Cerebellar nuclear complex (tissue), 1 donor: ENCODE data around the gene MIDN.
"Not testable (repeated sequence)": the region's sequence is repeated elsewhere in the genome, so short reads cannot be mapped to it uniquely, and the experiment has no call there.

ENCODE experiments used
- DNase-seq, 2 experiments: peaks; one replicate each; lab custom pipeline; 2025; lab: John Stamatoyannopoulos, UW

MIDN gene

GRCh38 chr19:1295169-1296012, 47.0 kb downstream of the MIDN start:
- no peak for DNase-seq

GRCh38 chr19:1296078-1296477, 47.7 kb downstream of the MIDN start:
- no peak for DNase-seq

- DNase-seq = no peak
These were observed 48.3 kb downstream of the MIDN start for GRCh38 chr19:1296575-1297271.

- no peak for DNase-seq
These were observed 49.9 kb downstream of the MIDN start for GRCh38 chr19:1298235-1298634.

GRCh38 chr19:1299801-1300200, 51.4 kb downstream of the MIDN start:
- DNase-seq = no peak

DNA sequence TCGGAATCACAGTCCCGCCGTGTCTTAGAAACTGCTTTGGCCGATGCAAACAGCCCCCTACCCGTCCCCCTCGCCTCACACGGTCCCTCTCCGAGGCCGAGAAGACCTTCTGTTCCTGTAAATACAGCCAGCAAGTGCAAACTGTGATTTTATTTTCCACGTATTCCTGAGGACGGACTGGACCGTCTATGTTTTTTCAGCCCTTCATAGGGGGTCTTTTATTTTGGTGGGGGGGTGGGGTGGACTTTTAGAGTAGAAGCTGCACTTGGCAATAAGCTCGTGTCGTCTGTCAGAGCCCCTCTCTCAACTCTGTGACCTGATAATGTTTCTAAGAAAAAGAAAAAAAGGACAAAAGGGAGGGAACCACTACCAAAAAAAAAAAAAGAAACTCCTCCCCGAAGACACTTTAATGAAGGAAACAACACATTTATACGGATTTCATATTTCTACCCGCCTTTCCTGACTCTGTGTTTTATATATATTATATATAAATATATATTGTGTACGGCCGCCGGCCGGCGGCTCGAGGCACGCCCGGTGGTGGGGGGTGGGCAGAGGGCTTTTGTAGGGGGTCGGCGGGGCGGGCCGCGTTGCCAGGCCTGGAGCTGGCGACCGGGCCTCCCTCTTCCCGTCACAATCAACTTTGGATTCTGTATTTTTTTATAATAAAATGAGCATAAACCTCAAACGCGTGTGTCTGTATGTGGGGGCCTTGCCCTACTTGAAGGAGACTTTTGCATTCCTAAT, 52.5 kb downstream of the MIDN start:
- no peak for DNase-seq

DNA sequence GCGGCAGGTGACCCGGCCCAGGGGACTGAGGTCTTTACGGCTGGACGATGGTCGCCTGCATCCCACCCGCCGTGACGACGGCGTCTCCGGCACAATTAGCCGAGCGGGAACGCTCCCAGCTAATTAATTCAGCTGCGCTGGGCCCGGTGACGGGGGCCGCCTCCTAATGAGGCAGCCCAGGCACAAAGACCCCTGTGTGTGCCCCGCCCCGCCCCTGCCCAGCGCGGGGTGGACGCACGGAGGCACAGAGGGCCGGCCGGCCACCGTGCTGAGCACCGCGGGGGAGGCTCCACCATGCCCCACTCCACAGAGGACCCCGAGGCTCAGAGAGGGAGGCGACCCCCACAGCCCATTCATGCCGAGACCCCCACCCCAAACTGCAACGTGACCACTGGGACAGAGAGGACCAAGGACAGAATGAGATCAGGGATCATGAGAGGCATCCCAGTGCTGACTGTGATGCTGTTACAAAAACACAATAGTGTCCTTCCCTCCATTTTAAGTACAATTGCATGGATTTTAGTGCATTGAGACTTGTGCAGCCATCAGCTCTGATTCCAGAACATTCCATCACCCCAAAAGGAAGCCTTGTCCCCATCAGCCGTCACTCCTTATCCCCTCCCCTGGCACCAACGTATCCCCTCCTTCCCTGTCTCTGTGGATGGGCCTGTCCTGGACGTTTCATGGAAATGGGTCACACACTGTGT, 54.3 kb downstream of the MIDN start:
- no peak for DNase-seq

- no peak for DNase-seq
These were observed 56.0 kb downstream of the MIDN start for GRCh38 chr19:1304197-1304924.

DNA sequence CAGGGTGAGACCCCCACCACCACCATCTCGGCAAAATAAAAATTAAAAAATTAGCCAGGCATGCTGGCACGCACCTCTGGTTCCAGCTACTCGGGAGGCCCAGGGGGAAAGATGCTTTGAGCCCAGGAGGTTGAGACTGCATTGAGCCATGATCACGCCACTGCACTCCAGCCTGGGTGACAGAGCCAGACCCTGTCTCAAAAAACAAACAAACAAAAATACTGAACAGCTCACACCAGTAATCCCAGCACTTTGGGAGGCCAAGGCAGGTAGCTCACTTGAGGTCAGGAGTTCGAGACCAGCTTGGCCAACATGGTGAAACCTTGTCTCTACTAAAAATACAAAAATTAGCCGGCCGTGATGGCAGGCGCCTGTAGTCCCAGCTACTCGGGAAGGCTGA, 57.0 kb downstream of the MIDN start:
- DNase-seq = not testable (repeated sequence)

DNA sequence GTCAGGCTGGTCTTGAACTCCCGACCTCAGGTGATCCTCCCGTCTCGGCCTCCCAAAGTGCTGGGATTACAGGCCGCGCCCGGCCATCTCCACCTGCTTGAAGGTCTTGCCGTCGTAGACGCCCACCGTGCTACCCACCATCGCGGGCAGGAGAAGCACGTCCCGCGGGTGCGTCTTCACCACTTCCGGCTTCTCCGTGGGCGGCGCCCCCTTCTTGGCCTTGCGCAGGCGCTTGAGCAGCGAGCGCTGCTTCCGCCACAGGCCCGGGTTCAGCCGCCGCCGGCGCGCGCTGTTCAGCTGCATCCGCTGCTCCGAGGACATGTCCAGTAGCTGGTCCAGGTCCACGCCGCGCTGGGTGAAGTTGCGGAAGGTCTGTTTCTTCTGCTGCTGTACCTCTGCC, 58.9 kb downstream of the MIDN start:
- no peak for DNase-seq

DNA sequence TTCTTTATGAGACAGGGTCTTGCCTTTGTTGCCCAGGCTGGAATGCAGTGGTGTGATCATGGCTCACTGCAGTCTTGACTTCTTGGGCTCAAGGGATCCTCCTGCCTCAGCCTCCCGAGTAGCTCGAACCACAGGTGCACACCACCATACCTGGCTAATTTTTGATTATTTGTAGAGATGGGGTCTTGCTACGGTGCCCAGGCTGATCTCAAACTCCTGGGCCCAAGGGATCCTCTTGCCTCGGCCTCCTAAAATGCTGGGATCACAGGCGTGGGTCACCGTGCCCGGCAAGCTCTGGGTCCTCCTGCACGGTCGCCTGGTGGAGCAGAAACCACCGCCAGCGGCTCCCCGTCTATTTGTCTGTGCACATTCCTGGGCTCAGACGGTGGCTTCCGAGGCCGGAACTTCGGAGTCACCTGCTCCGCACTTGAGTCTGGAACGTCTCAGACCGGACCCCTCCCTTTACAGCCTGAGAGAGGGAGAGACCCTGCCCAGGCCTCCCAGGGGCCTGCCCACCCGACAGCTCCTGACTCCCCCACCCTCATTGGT, 59.4 kb downstream of the MIDN start:
- no peak for DNase-seq

- DNase-seq = no peak
These were observed 60.3 kb downstream of the MIDN start for GRCh38 chr19:1308718-1309117.
